Uterus (tissue), 2 donors: ENCODE data around the gene RENBP.

Source experiments
- CTCF ChIP-seq, 4 experiments: fragments of 200-600 bp in 2 of 4; fragments of 450-650 bp in 2 of 4; sonication (generic) in 2 of 4; IDR thresholded peaks; one replicate each; pipeline ENCODE4 v1.5.1; 2016 to 2019; ENCODE audit warnings: antibody characterized with exemption in 4 of 4, mild to moderate bottlenecking in 2 of 4, moderate library complexity in 1 of 4
- POLR2A ChIP-seq, 2 donors: fragments of 450-650 bp; IDR thresholded peaks; one replicate each; pipeline ENCODE4 v1.6.1; 2016; ENCODE audit warnings: antibody characterized with exemption in 2 of 2, mild to moderate bottlenecking in 1 of 2, moderate library complexity in 1 of 2

- TF ChIP-seq CTCF (IDR thresholded peaks at IDR 0.05), result no peak
- TF ChIP-seq POLR2A (IDR thresholded peaks at IDR 0.05), result no peak
These were observed 13.3 kb downstream of the RENBP start for GRCh38 chrX:153931151-153931550.
